GM19193 (cell line): ENCODE results near the gene SLC16A2.

Experiments used
- POLR2A ChIP-seq: IDR thresholded peaks from 4 replicates; pipeline ENCODE4 v1.6.1; 2011; ENCODE audit not compliant: insufficient read depth, insufficient read length; ENCODE audit errors: extremely low read depth

Gene SLC16A2

GRCh38 chrX:74421036-74421739 lies at the start of gene SLC16A2:
TSS of gene SLC16A2 (plus strand) at chrX:74421493. CDS start at chrX:74421638, 145 bp downstream.
- TF ChIP-seq POLR2A = no peak

DNA sequence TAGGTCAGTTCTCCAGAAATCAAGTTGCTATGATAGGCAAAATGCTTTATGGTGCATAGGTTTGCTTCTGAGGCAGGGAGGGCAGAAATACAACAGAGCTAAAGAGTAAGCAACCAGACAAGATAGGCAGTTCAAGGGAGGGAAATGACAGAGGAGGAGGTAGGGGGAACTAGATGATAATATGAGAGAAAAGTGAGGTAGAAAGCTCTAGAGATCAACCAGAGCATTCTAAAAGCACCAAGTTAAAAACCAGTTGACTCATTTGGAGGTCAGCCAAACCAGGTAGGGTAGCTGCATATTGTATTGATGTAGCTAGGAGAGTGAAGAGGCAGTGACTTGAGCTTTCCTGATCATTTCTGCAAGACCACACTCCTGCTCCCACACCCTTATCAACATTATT lies 49.0 kb upstream of the SLC16A2 start:
- TF ChIP-seq POLR2A = no peak

DNA sequence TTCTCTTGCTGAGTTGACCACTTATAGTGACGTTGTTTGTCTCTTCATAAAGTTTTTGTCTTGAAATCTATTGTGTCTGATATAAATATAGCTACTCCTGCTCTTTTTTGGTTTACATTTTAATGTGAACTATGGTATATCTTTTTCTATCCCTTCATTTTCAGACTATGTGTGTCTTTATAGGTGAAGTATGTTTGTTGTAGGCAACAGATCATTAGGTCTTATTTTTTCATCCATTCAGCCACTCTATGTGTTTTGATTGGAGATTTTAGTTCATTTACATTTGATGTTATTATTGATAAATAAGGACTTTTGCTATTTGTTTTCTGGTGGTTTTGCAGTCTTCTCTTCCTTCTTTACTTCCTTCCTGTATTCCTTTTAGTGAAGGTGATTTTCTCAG lies 44.0 kb upstream of the SLC16A2 start:
- TF ChIP-seq POLR2A = no peak

DNA sequence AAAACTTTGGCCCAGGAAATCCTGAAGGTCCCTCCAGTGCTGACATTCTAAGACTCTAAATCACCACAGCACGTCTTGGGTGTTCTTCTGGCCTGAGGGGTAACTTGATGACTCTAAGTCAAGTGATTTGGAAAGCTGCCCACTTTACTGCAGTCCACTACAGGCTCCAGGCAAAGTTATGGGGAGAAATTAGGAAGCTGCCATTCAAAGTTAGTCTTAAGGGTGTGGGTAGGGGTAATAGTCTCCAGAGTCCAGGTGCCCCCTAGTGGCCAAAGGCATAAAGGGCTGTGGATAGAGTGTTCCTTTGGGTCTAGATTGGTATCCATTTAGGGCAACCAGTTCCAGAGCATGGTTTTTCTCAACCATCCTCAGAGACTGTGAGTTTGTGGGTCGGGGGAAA lies 38.7 kb upstream of the SLC16A2 start:
- TF ChIP-seq POLR2A = no peak

- TF ChIP-seq POLR2A = no peak
Observed at GRCh38 chrX:74383611-74384010, 37.7 kb upstream of the SLC16A2 start.

- no peak for TF ChIP-seq POLR2A
Observed at GRCh38 chrX:74389016-74389722, 32.1 kb upstream of the SLC16A2 start.

- TF ChIP-seq POLR2A = no peak
Observed at GRCh38 chrX:74395556-74395955, 25.7 kb upstream of the SLC16A2 start.

GRCh38 chrX:74405973-74406489 lies 15.3 kb upstream of the SLC16A2 start:
- TF ChIP-seq POLR2A = no peak

GRCh38 chrX:74408304-74408703 lies 13.0 kb upstream of the SLC16A2 start:
- TF ChIP-seq POLR2A = no peak

- TF ChIP-seq POLR2A = no peak
Observed at GRCh38 chrX:74419864-74420195, 1.5 kb upstream of the SLC16A2 start.

- no peak for TF ChIP-seq POLR2A
Observed at GRCh38 chrX:74420196-74421035, 877 bp upstream of the SLC16A2 start.

- TF ChIP-seq POLR2A = no peak
Observed at GRCh38 chrX:74421740-74422352, 553 bp downstream of the SLC16A2 start.

DNA sequence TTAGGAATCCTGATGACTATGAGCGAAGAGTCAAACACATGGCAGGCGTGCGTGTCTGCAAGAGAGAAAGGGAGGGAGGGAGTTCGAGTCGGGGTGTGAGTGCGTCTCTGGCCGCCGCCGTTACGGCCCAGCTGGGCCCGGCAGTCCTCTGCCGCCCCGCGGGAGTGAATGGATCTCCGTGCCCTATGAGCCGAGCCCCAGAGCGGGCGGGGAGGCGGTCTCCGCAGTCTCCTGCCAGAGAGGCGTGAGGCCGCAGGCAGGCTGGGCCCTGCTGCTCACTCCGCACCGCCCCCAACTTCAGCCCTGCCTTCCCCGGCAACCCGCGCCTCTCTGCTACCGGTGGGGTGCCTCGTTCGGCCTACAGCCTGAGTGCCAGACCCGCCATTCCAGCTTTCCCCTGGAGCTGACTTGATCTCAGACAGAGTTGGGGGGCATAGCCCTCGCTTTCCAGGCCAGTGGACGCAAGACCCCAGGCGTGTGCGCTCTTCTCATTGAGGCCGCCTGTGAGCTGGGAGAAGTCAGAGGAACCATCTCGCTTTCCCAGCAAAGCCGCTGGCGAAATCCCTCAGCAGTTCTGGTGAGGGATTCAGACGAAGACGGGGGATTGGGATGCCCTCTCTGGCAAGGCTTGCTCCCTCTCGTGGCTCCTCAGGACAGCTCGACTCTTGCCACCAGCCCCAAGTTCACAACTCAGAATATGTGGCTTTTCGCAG lies 1.4 kb downstream of the SLC16A2 start:
- no peak for TF ChIP-seq POLR2A

DNA sequence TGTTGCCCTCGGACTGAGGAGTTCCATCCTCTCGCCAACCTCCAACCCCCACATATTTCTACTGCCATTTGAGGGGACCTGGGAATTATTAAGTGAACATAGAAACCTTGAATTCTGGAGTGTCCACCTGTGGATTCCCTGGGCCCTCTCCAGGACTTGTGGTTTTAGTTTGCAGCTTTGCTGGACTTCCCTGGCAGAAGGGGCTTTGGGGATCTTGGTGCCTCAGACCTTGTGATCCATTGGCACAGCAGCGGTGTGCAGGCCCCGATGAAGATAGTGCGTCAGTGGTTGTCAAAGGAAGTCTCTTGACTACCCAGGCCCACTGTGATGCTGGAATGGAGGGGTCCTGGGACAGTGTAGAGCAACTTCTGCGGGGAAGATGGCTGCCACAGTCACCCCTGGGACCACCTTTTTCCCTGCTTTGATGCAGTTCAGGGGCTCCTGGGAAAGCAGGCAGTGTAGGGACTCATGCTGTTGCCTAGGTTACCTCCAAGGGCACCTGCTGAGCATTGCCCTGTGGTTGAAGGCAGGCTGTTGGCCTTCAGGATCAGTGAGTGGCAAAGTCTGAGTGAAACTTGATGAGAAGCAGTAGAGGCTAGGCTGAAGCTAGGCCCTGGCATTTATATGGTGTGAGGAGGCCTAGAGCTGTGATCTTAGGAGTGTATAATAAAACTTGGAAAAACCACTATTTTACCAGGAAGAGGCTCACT lies 2.2 kb downstream of the SLC16A2 start:
- TF ChIP-seq POLR2A = no peak
